ENCODE data around the gene ITGB4. TPM values are rescaled to one million over a fixed set of nuclear protein-coding genes. Genes with fewer than 3 reads are reported as not detected.

ITGB4 gene
- total and polyA plus RNA-seq, 2 of the 13 experiments (the other 11 are each of a cell fraction or from before 2014, with no cell fraction given): 6.9 to 14.5 TPM

DNA sequence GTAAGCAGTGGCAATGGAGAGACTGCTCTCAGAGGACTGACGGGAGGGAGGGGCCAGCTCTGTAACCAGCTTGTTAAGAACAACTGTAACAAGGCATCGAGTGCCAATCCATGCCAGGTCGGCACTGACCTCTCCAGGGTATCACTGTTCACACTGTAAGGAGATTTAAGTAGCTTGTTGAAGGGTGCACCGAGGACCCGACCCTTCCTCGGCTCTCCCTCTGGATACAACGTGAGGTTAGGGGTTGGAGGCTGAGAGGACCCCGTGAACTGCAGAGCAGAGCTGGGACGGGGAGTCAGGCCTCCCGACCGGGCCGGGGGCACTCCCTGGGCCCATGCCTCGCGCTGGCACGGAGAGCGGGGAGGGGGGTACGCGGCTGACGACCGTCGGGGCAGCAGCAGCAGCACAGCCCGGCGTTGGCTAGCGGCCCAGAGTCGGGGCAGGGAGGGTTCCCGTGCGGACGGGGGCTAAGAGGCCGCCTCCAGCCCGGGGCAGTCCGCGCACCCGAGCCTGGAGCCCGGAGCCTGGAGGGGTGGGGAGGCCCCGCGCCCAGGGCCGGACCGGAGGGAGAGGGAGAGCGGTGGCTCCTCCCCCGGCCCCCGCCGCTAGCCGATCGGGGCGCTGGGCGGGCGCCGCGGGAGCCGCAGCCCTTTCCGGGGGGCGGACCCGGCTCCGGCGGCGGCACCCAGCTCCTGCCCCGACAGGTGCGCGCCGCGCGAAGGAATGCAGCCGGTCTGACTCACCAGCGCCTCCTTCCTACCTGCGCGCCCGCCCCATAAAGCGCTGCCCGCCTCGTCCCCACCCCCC, at the start of gene ITGB4 (continued):
- no peak for TF ChIP-seq ZSCAN29 (CRISPR knock-in tag; conservative IDR thresholded peaks at IDR 0.05)
- no peak for TF ChIP-seq NR3C1 (CRISPR knock-in tag; IDR thresholded peaks at IDR 0.05)
- TF ChIP-seq ZNF773 (CRISPR knock-in tag; IDR thresholded peaks at IDR 0.05; ENCODE audit: borderline replicate concordance): 0 out of 2 replicates have a peak, but pooled peaks have one; percentile 22
- TF ChIP-seq SP140L (CRISPR knock-in tag; IDR thresholded peaks at IDR 0.05; ENCODE audit: borderline replicate concordance): no peak
- no peak for TF ChIP-seq HNF4A (CRISPR knock-in tag; IDR thresholded peaks at IDR 0.05)
- TF ChIP-seq SP2 (CRISPR knock-in tag; IDR thresholded peaks at IDR 0.05): no peak
- no peak for TF ChIP-seq MED13 (CRISPR knock-in tag; IDR thresholded peaks at IDR 0.05)
- TF ChIP-seq, protein P1, sequence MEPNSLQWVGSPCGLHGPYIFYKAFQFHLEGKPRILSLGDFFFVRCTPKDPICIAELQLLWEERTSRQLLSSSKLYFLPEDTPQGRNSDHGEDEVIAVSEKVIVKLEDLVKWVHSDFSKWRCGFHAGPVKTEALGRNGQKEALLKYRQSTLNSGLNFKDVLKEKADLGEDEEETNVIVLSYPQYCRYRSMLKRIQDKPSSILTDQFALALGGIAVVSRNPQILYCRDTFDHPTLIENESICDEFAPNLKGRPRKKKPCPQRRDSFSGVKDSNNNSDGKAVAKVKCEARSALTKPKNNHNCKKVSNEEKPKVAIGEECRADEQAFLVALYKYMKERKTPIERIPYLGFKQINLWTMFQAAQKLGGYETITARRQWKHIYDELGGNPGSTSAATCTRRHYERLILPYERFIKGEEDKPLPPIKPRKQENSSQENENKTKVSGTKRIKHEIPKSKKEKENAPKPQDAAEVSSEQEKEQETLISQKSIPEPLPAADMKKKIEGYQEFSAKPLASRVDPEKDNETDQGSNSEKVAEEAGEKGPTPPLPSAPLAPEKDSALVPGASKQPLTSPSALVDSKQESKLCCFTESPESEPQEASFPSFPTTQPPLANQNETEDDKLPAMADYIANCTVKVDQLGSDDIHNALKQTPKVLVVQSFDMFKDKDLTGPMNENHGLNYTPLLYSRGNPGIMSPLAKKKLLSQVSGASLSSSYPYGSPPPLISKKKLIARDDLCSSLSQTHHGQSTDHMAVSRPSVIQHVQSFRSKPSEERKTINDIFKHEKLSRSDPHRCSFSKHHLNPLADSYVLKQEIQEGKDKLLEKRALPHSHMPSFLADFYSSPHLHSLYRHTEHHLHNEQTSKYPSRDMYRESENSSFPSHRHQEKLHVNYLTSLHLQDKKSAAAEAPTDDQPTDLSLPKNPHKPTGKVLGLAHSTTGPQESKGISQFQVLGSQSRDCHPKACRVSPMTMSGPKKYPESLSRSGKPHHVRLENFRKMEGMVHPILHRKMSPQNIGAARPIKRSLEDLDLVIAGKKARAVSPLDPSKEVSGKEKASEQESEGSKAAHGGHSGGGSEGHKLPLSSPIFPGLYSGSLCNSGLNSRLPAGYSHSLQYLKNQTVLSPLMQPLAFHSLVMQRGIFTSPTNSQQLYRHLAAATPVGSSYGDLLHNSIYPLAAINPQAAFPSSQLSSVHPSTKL (CRISPR knock-in tag; IDR thresholded peaks at IDR 0.05): no peak
- no peak for TF ChIP-seq NFE2L2 (IDR thresholded peaks at IDR 0.05; ENCODE audit: low read length)
- TF ChIP-seq, protein P2, sequence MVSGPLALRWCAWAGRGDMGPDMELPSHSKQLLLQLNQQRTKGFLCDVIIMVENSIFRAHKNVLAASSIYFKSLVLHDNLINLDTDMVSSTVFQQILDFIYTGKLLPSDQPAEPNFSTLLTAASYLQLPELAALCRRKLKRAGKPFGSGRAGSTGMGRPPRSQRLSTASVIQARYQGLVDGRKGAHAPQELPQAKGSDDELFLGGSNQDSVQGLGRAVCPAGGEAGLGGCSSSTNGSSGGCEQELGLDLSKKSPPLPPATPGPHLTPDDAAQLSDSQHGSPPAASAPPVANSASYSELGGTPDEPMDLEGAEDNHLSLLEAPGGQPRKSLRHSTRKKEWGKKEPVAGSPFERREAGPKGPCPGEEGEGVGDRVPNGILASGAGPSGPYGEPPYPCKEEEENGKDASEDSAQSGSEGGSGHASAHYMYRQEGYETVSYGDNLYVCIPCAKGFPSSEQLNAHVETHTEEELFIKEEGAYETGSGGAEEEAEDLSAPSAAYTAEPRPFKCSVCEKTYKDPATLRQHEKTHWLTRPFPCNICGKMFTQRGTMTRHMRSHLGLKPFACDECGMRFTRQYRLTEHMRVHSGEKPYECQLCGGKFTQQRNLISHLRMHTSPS (CRISPR knock-in tag; IDR thresholded peaks at IDR 0.05; ENCODE audit: low read depth): no peak
- TF ChIP-seq ZNF562 (CRISPR knock-in tag; IDR thresholded peaks at IDR 0.05; ENCODE audit: borderline replicate concordance): no peak
- TF ChIP-seq KLF16 (CRISPR knock-in tag; IDR thresholded peaks at IDR 0.05): no peak
- no peak for TF ChIP-seq YEATS4 (CRISPR knock-in tag; IDR thresholded peaks at IDR 0.05; ENCODE audit: borderline replicate concordance)
- no peak for TF ChIP-seq JUN (CRISPR knock-in tag; IDR thresholded peaks at IDR 0.05)
- no peak for TF ChIP-seq AKAP8 (CRISPR knock-in tag; IDR thresholded peaks at IDR 0.05)
- TF ChIP-seq SMARCE1 (IDR thresholded peaks at IDR 0.05; ENCODE audit: borderline replicate concordance): no peak
- TF ChIP-seq, protein P3, sequence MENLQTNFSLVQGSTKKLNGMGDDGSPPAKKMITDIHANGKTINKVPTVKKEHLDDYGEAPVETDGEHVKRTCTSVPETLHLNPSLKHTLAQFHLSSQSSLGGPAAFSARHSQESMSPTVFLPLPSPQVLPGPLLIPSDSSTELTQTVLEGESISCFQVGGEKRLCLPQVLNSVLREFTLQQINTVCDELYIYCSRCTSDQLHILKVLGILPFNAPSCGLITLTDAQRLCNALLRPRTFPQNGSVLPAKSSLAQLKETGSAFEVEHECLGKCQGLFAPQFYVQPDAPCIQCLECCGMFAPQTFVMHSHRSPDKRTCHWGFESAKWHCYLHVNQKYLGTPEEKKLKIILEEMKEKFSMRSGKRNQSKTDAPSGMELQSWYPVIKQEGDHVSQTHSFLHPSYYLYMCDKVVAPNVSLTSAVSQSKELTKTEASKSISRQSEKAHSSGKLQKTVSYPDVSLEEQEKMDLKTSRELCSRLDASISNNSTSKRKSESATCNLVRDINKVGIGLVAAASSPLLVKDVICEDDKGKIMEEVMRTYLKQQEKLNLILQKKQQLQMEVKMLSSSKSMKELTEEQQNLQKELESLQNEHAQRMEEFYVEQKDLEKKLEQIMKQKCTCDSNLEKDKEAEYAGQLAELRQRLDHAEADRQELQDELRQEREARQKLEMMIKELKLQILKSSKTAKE (CRISPR knock-in tag; IDR thresholded peaks at IDR 0.05; ENCODE audit: borderline replicate concordance): 0 out of 2 replicates have a peak, but pooled peaks have one; percentile 12
- no peak for TF ChIP-seq NFKB2 (CRISPR knock-in tag; IDR thresholded peaks at IDR 0.05; ENCODE audit: borderline replicate concordance)
- no peak for TF ChIP-seq NFYC (CRISPR knock-in tag; IDR thresholded peaks at IDR 0.05)
- TF ChIP-seq ATF7 (IDR thresholded peaks at IDR 0.05): no peak
- TF ChIP-seq ATF7 (CRISPR knock-in tag; IDR thresholded peaks at IDR 0.05): no peak
- TF ChIP-seq ATRX (CRISPR knock-in tag; IDR thresholded peaks at IDR 0.05; ENCODE audit: borderline replicate concordance): no peak
- peak; percentile 40; the same call in 1 of the 2 replicates for TF ChIP-seq CCDC6 (CRISPR knock-in tag; IDR thresholded peaks at IDR 0.05)
